HG03571 (cell line): ENCODE measurements around the gene ITGB2.

Experiments used
- ATAC-seq: cut with Tn5 transposase; IDR thresholded peaks from one replicate; pipeline ENCODE4 v1.9.1; 2021; ENCODE audit not compliant: unreplicated experiment

Gene ITGB2

GRCh38 chr21:44871576-44872269 lies 49.0 kb downstream of the ITGB2 start:
- ATAC-seq: no peak

DNA sequence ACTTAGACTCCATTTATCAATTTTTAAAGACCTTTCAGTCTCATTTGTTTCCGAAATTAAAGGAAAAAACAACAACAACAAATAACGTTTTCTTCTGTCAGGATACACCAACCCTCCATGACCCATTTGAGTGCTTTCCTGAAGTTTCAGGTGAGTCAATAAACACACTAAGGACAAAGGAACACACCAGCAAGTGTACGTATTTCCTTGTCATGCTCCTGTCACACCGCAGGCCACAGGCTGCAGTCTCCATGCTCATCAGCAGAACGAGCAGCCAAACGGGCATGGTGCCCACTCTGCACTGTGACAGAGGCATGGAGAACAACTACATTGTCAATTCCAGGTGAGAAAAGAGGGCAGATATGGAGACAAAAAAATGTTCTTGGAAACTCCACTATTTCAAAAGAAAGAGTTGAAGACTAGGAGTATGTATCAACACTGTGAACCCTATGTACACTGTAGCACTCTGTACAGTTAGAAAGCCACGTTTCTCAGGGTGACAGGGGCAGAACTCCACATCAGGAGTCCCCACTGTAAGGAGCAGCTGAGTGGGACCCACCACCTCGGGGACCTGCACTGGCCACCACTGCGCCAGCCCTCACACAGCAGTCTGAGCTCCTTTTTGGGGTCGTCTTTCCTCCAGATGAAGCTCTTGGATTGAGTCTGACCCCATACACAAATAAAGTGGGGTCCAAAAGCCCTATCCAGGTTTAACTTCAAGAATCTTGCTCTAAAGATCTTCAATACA lies 49.8 kb downstream of the ITGB2 start:
- no peak for ATAC-seq

GRCh38 chr21:44869781-44870747 lies 50.6 kb downstream of the ITGB2 start:
- no peak for ATAC-seq

DNA sequence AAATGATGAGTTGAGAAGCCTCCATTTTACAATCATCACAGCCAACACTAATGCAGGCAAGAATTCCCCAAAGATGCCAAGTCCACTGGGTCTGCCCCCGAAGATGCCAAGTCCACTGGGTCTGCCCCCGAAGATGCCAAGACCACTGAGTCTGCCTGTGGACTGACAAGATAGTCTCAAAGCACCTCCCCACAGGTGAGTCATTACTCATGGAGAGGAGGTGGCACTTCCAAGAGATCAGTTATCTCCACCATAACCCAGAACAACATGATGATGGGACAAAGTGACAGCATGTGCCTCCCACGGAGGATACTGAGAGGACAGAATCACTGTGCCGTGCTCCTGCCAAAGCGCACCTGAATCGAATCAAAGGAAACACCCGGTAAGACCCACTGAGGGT lies 52.0 kb downstream of the ITGB2 start:
- no peak for ATAC-seq

DNA sequence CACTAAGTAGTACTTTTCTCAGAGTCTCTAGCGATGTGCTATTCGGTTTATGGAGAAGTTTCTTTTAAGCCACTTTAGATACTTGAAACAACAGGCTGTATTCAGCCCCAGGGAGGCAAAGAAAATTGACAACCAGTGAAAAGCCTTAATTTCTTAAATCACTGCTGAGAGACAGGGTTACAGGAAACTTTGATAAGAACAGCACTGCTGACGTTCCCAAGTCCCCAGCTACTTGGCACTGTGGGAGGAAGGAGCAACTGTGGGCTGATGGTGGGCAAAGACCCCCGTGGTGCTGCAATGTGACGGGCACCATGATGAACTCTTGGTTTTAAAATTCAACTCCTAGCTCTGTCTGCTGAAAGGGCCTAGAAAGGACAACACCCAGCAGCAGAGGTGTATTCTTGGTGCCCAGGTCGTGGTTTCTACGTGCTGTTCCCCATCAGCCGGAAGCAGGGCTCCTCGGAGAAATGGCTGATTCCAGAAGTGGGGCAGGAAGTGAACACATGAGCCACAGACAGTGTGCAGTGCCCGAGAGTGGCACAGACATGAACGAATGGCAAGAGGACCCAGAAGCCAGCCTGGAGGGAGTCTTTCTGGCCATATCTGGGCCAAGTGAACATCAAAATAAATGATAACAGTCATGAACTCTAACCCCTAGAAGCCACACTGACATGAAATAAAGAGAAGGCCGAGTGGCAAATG lies 52.5 kb downstream of the ITGB2 start:
- ATAC-seq: no peak

GRCh38 chr21:44867464-44867863 lies 53.2 kb downstream of the ITGB2 start:
- ATAC-seq: no peak

GRCh38 chr21:44866780-44867179 lies 53.9 kb downstream of the ITGB2 start:
- no peak for ATAC-seq

DNA sequence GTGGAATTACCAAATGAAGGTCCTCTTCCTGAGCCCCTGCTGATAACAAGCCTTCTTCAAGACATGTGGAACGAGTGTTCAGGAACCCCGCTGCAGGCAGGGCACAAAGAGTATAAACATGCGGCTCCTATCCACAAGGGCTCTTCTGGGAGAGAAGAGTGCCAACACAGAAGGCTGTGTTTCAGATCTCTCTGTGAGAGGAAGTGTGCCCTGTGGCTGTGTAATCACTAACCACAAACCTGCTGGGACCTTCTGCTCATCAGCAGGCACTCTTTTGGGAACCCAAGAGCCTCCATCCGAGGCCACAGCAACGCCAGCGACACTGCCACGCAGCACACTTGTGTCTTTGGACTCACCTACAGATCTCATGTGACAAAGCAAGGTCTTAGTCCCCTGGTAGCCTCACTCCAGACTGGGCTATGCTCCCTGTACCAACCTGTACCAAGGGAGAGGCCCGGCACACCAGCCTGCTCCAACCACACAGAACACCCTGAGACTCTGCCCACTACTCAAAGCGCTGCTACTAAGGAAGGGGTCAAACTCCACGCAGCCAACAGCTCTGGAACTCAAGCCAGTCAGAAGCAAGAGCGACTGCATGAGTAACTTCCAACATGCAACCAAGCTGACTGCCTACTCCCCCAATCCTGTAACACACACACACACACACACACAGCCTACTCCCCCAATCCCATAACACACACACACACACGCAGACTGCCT lies 55.0 kb downstream of the ITGB2 start:
- ATAC-seq: no peak

DNA sequence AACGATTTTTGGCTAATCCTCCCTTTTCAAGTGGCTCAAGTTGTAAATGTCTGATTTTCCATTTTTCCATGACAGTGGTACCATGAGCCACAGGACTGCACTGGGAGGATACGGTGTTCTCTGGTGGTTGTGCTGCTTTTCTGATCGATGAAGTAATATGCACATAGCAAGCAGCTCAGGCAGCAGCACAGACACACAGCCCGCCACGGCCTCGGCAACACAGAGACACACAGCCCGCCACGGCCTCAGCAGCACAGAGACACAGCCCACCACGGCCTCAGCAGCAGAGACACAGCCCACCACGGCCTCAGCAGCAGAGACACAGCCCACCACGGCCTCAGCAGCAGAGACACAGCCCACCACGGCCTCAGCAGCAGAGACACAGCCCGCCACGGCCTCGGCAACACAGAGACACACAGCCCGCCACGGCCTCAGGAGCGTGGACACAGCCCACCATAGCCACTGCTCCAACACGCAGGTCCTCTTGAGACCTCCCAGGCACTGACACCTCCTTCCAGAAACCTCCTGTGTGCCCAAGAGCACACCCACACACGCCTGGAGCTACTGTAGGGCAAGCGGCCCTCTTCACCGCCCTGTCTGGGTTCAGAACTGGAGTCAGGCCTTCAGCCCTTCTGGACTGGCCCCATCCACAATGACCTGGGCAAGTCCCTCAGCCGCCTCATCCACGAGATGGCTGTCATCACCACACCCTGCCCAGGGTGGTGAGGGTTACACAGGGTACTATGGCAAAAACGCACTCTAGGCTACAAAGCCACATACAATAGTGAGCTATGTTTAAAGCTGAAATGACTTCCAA lies 57.6 kb downstream of the ITGB2 start:
- ATAC-seq: no peak

GRCh38 chr21:44858791-44859190 lies 61.9 kb downstream of the ITGB2 start:
- no peak for ATAC-seq

DNA sequence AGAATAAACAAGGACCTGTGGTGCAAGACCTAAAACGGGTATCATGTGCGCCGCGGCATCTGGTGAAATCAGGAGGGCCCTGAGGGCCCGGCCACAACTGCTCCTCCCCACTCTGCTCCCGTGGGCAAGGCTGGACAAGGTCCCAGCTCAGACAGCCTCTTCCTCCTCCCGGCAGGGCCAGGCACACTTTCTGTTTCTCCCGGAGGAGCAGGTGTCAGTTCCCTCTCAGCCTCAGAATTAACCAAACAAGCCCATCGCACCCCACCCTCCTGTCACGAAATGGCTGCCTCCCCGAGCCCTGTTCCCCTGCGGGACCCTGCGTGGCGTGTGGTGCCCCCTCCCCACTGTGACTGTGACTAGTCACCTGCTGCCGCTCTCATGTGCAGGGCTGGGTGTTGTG lies 62.4 kb downstream of the ITGB2 start:
- no peak for ATAC-seq

DNA sequence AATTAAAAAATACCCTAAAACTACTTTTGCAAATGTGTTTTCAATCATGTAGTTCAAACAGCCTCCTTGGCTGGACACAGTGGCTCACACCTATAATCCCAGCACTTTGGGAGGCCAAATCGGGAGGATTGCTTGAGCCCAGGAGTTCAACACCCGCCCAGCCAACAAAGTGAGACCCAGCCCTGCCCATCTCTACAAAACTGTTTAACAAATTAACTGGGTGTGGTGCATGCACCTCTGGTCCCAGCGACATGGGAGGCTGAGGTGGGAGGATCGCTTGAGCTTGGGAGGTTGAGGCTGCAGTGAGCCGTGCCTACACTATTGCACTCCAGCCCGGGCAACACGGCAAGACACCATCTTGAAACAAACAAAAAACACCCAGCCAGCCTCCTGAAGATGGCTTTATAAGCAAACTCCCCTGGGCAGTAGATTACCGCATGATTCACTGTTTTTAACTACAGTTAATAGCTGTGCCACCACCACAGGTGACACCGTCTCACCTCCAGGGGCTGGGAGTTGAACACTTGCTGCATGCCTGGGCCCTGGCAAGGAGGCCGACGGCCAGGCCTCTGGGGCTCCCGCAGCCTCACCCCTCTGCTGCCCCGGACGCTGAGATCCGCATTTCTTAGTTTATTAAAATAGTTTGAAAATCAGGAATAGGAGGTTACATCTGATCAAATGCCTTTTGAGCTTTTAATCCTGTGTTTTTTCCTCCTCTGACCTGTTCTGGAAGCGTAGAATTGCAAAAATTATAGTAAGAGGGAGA lies 63.4 kb downstream of the ITGB2 start:
- no peak for ATAC-seq

- ATAC-seq: no peak
Observed at GRCh38 chr21:44856131-44856530, 64.6 kb downstream of the ITGB2 start.

GRCh38 chr21:44855572-44855971 lies 65.1 kb downstream of the ITGB2 start:
- ATAC-seq: no peak

- no peak for ATAC-seq
Observed at GRCh38 chr21:44854664-44855446, 65.8 kb downstream of the ITGB2 start.

- no peak for ATAC-seq
Observed at GRCh38 chr21:44854391-44854663, 66.4 kb downstream of the ITGB2 start.

DNA sequence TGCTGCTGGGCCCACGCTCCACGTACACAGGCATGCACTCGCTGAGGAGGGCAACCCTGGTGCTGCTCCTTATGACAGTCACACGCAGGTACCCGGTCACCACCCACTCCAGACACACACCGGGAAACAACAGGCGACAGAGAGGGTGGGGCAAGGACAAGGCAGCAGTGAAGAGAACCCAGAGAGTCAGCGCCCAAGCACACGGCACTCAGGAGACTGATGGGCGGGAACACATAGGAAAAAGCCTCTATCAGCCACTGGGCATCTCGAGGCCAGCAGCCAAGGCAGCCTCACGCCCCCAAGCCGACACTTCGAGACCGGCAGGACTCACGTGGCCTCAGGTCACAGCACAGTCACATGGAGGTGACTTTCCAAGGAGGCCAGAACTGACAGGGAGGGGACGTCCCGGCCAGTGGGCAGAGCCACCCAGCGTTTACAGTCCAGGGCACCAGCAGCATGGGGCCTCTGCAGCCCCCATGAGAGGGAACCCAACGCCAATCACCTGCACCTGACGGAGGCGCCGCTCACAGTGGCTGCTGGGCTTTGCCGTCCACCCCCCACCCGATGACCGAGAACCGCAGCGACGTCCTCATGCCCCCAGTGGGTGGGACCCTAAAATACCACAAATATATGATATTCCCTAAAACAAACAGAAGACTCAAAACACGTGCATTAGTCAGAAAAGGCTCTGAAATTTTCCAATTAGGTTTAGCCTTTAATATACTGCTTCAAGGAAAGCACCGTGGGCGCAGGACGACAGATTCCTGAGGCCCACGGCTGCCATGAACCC lies 66.9 kb downstream of the ITGB2 start:
- ATAC-seq: no peak
